ENCODE data around the gene HACD2. TPM values are rescaled to one million over a fixed set of nuclear protein-coding genes. Genes with fewer than 3 reads are reported as not detected.

The HACD2 gene
- 27.4 and 28.4 TPM in 2 replicates for total RNA-seq (2021)
- long read RNA-seq, partial matches to known transcripts: 3 of 5 reads
- long read RNA-seq, other reads (novel, unspliced or antisense): 2 of 5 reads

GRCh38 chr3:123584988-123585937 is at the start of gene HACD2:
TSS of gene HACD2 (minus strand) at chr3:123585053. CDS start at chr3:123585027, 26 bp downstream.
- H3K23me2 ChIP-seq (ENCODE audit: insufficient read length, low read depth, low read length, poor library complexity, severe bottlenecking): peaks cover 15% of the 10 kb centered on the region
- H3T11ph ChIP-seq (ENCODE audit: low read length): peak within 1 kb of the TSS; percentile 81
- H4K91ac ChIP-seq (ENCODE audit: insufficient read length, low read depth, low read length): no peak within 1 kb of the TSS
- H2BK12ac ChIP-seq (ENCODE audit: insufficient read length, low read depth, low read length): no peak within 1 kb of the TSS
- no peaks in the 10 kb centered on the region for H3K79me2 ChIP-seq (ENCODE audit: insufficient read depth, low read length)
- Mint-ChIP-seq H3K36me3 (ENCODE audit: insufficient read depth in 1 of 3, low read depth in 3 of 3) (peaks cover 26 to 39% (median 32%) of the 10 kb centered on the region in 3 experiments), H3K9me3 (peaks cover 5 to 17% of the 10 kb centered on the region in 2 experiments; a peak in 4 of 5 replicates), H3K27me3 (ENCODE audit: low read depth) (peaks cover 2% of the 10 kb centered on the region), H3K4me3 (no peak within 1 kb of the TSS; a peak in 1 of 5 replicates), H3K4me1 (peaks cover 19 to 26% of the 10 kb centered on the region in 2 experiments), H3K27ac (peak within 1 kb of the TSS; percentile 80 to 94 (median 88); a peak in 5 of 7 replicates)
- no peak for TF ChIP-seq CTCF (conservative IDR thresholded peaks at IDR 0.05)
- no peak within 1 kb of the TSS for H3K23ac ChIP-seq (ENCODE audit: insufficient read length, low read depth, low read length)
- peak within 1 kb of the TSS; percentile 99 for H2BK5ac ChIP-seq (ENCODE audit: insufficient read length, low read length)
- no peaks in the 10 kb centered on the region for H4K20me1 ChIP-seq (ENCODE audit: control insufficient read depth, insufficient read depth, insufficient read length)
- H4K5ac ChIP-seq (ENCODE audit: insufficient read length, low read depth, low read length): peak within 1 kb of the TSS; percentile 95
- H2BK20ac ChIP-seq (ENCODE audit: low read depth, low read length, poor library complexity, severe bottlenecking): no peak within 1 kb of the TSS
- peak within 1 kb of the TSS; percentile 99 for H3K14ac ChIP-seq (ENCODE audit: insufficient read depth, low read length)
- no peak within 1 kb of the TSS for H2AK5ac ChIP-seq (ENCODE audit: insufficient read length, low read length)
- peak within 1 kb of the TSS; percentile 98 for H3K9ac ChIP-seq (ENCODE audit: extremely low read depth, insufficient read length, low read length)
- no peaks in the 10 kb centered on the region for H3K9me3 ChIP-seq (ENCODE audit: control insufficient read depth, low read depth, low read length)
- DNase-seq: peak; percentile 97
- H3K4me1 ChIP-seq (ENCODE audit: insufficient read depth, low read length): no peaks in the 10 kb centered on the region
- no peaks in the 10 kb centered on the region for H3K27me3 ChIP-seq (ENCODE audit: insufficient read depth, low read length)
- peak within 1 kb of the TSS; percentile 95 for H3K4me2 ChIP-seq (ENCODE audit: insufficient read depth, insufficient read length, low read length)
- WGBS (ENCODE audit: extremely low coverage, insufficient read length, low lambda C conversion rate): no CpG with 5 or more reads among the region's 54 CpGs
- H2AFZ ChIP-seq (ENCODE audit: low read length): peak within 1 kb of the TSS; percentile 97
- peak within 1 kb of the TSS; percentile 100 for H3K18ac ChIP-seq (ENCODE audit: insufficient read length, low read depth, low read length)
- peak within 1 kb of the TSS; percentile 95 for H3K27ac ChIP-seq (ENCODE audit: insufficient read length, low read depth, low read length)
- no peak within 1 kb of the TSS for H2BK15ac ChIP-seq (ENCODE audit: low read depth, low read length)
- H2BK120ac ChIP-seq (ENCODE audit: low read depth, low read length, poor library complexity, severe bottlenecking): no peak within 1 kb of the TSS
- no peaks in the 10 kb centered on the region for H3K79me1 ChIP-seq (ENCODE audit: insufficient read depth, low read depth, low read length, poor library complexity, severe bottlenecking)
- no peak within 1 kb of the TSS for H4K8ac ChIP-seq (replicated peaks; ENCODE audit: insufficient read length, low read depth, low read length)
- peak within 1 kb of the TSS; percentile 46 for H3K56ac ChIP-seq (ENCODE audit: insufficient read length, low read depth, low read length)
- H3K4ac ChIP-seq (ENCODE audit: low read depth, low read length): no peak within 1 kb of the TSS; the same call in 1 of the 2 replicates

All from H9 (cell line).